NCI-H1092 treated with DMSO at 0.1 percent for 48 hours (cell line): ENCODE results near the gene CDK17.
A peak's percentile ranks its signal among the peaks of the same experiment; 100 is the strongest.

Source experiments
- DNase-seq: peaks from one replicate; lab custom pipeline; 2025; lab: John Stamatoyannopoulos, UW

CDK17 gene

GRCh38 chr12:96261557-96261956, 138.7 kb downstream of the CDK17 start:
- DNase-seq = no peak

- no peak for DNase-seq
Observed at GRCh38 chr12:96260644-96261043, 139.6 kb downstream of the CDK17 start.

GRCh38 chr12:96260231-96260630, 140.0 kb downstream of the CDK17 start:
- DNase-seq = no peak

GRCh38 chr12:96258104-96258961, 141.9 kb downstream of the CDK17 start:
- peak; percentile 51 for DNase-seq

DNA sequence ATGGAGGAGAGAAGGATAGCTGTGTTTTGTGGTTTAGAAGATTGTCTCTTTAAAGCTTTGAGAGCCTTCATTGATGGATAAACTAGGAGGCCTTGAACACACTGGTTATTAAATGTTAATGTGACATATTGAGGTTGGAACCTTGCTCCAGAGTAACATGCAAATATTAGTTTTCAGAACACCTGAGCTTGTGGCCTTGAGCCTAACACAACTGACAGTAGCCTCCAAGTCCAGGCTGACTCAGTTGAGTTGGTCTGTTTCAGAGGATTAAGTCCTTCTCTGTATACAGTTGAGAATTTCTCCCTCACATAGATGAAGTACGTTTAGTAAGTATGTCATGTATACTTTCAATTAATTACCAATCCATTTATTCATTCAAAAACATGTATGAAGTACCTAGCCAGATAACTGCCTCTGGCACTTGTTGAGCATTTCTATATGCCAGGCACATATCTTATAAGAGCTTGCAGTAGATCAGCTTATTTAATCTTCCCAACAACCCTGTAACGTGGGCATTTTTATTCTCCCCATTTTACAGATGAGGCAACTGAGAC, 142.6 kb downstream of the CDK17 start:
- no peak for DNase-seq

- DNase-seq = no peak
Observed at GRCh38 chr12:96256672-96257361, 143.4 kb downstream of the CDK17 start.

- no peak for DNase-seq
Observed at GRCh38 chr12:96255077-96255476, 145.2 kb downstream of the CDK17 start.

DNA sequence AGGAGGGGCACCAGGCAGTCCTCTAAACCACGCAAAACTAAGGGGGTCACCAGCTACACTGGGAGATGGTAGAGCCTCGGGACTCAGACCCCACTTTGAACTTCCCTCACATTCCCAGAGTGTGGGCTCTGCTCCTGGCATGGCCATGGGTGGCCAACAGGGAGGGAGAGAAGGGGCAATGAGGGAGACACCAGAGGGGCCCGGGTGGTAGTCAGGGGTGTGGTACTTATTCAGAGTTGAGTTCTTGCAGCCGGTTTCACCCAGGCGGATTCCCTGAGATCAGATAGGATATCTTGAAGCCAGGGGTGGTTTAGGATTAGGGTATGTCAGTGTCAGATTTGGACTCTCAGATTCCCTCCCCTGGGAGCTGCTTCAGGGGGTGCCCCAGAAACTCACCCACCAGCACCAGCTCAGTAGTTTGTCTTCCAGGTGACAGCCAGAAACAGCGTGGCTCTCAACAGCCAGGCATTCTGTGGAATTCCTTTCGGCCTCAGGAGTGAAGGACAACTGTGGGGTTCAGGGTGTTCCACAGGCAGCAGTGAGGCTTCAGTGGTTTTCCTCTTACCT, 150.0 kb downstream of the CDK17 start:
- no peak for DNase-seq

DNA sequence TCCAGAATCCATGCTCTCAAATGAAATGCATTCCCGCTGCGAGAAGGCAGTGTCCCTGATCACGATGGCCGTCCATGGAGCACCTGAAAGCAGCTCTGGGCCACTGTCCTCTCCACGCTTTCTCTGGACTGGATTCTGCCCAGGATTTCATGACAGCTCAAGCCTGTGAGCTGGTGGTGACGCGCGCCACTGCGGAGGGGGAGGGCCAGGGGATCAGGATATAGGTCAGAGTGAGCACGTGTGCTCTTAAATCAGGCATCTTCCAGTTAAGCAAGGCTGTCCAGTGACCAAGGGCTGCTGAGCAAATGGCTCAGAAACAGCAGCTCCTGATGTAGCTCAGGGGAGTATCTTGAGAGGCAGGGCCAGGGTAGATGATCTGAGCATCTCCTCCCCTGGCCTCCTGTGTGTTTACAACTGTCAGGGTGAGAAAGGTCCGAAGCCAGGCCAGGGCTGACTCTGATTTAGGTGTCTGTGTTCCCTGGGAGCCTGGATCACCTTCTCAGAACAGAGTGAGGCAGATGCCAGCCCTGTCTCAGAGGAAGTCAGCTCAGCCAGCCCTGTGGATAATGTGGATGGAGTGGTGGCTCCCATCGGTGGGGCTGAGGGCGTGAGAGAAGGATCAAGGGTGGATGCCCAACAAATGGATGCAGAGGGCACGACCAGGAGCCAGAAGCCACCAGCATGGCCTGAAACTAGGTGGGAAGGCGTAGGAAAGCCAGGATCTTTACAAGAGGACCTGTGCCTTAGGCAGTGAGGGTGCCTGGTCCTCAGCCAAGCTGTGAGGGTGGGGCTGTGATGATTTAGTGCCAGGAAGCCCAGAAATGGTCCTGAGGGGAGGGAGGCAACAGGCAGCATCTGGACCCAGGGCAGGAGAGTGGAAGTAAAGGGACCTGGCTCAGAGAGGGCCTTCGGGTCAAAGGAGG, 150.8 kb downstream of the CDK17 start:
- peak; percentile 31 for DNase-seq

DNA sequence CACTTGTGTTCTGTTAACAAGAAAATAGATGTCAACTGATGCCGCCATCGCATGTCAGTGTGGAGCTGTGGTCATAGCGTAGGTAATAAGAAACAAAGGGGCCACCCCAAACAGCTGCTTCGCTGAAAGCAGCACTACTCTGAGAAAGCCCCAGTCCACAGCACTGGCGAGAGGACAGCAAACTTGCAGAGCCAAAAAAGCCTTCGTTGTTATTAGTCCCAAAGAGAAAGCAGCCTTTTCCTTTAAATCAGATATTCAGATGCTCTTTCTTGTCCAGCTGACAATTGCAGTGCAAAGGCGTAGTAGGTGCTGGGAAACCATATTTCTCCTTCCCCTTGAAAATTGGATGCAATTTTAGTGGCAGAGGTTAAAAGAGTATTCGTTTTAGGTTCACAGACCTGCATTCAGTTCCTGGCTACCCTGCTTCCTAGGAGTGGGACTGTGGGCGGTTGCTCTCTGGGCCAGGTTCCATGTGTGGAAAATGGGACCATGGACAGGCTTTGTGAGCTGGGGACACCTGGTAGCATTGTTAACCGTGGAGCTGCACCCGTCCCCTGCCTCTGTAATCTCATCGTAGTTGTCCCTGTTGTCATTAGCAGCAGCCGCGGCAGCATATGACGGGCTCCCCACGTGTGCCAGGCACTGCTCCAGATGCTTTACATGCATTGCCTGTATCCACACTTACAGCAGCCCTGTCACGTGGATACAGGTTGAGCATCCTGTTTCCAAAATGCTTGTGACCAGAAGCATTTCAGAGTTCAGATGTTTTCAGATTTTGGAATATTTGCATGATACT, 151.9 kb downstream of the CDK17 start:
- no peak for DNase-seq

DNA sequence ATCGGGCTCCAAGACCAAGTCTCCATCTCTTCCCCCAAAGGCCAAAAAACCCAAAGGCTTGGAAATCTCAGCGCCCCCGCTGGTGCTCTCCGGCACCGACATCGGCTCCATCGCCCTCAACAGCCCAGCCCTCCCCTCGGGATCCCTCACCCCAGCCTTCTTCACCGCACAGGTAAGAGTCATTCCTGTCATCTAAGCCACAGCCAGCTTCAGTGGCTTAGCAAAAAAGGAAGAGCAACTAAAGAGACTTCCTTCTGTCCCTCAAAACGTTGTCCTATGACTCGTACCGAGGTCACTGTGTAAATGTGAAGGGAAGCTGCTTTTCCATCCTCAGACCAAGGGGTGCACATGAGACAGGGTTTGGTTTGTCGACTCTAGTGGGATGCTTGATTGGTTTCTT, 152.7 kb downstream of the CDK17 start:
- DNase-seq = no peak

DNA sequence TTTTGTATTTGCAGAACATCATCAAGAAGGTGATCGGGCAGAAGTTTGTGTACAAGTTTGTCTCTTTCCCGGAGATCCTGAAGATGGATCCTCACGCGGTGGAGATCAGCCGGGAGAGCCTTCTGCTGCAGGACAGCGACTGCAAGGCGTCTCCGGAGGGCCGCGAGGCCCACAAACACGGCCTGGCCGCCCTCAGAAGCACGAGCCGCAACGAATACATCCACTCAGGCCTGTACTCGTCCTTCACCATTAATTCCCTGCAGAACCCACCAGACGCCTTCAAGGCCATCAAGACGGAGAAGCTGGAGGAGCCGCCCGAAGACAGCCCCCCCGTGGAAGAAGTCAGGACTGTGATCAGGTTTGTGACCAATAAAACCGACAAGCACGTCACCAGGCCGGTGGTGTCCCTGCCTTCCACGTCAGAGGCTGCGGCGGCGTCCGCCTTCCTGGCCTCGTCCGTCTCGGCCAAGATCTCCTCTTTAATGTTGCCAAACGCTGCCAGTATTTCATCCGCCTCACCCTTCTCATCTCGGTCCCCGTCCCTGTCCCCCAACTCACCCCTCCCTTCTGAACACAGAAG, 153.2 kb downstream of the CDK17 start:
- no peak for DNase-seq

DNA sequence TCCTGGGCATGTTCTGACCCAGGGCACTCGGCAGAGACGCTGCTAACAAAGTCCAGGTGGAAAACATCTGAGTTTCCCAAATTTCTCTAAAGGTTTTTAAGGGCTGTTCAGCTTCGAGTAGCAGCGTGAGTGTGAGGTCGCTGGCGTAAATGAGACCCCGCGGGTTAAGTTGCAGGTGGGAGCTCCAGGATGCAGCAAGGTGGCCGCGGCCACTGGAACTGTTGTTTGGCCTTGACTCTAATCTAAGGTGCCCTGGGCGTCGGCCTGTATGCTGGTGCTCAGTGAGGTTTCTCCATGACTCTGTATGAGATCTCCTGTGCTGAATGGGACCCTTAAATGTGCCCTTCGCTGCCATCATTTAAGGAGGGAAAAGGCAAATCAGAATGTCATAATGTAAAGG, 155.4 kb downstream of the CDK17 start:
- no peak for DNase-seq

DNA sequence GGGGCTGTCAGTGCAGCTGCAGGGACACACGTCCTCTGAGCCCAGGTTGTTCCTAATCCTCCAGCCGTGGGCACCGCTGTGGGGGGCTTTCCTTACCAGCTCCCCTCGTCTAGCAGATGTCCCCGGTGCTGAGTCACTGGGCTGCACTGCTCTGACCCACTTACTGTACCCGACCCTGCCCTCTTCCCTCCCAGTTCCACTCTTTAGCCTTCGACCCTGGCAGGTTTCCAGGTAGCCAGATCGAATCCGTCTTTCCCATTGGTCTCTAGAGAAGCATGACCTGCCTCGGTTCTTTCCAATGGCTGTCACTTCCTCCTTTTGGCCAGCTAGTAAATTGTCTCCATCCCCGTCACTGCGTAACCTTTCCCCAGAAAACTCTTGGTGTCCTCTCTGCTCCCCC, 157.6 kb downstream of the CDK17 start:
- no peak for DNase-seq

DNA sequence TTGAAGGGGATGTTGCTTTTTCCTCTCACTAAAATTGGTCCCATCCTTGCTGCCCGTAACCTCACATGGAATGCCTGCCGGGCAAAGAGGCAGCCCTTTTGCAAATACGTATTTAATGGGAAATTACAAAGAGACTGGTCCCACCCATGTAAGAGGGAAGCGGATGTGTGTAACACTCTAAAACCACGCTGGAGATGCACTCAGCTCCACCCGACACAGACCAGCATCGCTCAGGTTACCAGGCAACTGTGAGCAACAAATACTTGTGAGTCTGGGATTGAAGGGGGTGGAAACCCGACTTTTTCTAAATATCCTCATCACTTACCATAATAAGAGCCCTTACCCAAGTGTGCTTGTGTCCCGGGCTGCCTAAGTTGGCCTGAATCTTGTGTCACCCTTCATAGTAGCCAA, 158.4 kb downstream of the CDK17 start:
- no peak for DNase-seq

- no peak for DNase-seq
Observed at GRCh38 chr12:96241431-96241830, 158.8 kb downstream of the CDK17 start.

DNA sequence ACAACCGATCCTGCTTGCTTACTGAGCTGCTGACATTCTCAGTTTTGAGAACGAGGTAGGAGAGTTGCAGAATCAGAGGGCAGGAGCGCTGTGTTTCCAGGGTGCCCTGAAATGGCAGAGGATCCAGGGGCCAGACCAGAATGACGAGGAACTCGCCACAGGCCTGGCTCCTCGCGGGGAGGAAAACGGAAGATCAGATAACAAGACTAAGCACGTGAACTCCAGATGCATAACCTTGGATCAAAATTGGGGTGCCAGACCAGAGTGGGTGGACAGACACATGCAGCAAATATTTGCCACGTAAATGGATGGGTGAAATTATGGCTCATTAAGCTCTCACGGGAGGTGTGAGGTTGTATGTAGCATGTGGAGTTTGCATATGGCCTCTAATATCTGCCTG, 159.6 kb downstream of the CDK17 start:
- DNase-seq = no peak

DNA sequence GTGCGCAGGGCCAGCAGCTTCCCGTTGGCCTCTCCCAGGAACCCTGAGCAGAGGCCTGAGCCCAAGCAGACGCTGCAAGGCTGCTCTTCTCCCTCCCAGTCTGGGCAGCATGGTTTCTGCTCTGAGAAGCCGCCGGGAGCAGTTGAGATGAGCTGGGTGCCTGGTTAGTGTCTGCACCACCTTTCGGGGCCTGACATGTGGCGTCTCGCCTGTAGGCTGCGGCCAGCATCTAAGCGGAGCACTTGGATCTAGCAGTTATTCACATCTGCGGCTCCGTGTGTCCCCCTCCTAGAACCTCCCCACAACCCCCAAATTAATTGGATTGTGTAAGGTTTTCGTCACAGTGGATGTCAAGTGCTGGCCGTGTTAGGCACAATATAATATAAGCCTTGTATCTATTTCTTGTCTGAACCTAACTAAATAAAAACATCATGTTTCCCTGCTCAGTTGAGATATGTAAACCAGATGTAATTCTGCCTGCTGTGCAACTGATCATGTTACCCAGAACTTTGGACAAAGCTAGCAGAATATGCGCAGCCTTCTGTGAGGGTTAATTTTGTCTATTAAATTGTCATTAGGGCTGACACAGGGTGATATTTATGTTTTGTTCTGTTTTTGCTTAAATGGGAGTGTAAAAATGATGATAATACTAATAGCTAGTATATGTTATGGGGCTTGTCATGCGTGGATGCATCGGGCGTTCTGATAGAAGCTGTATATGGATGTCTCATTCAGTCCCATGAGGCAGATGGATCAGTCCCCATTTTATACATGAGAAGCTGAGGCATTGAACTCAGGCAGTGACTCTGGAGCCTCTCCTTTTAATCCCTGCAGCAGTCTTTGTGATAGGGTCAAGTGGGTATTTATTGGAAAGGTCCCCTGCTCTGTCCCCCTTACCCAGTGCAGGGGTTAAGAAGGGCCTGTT, 160.3 kb downstream of the CDK17 start:
- no peak for DNase-seq

- DNase-seq = no peak
Observed at GRCh38 chr12:96238336-96239047, 161.7 kb downstream of the CDK17 start.
